Mammary epithelial cell (primary cell): ENCODE data around the gene TH.

ENCODE experiments used
- EZH2 ChIP-seq: IDR thresholded peaks from 2 replicates; pipeline ENCODE4 v1.6.1; 2012; ENCODE audit warnings: low read length, inconsistent platforms, borderline replicate concordance
- TF ChIP-seq, protein P1 (sequence below), 2 donors: IDR thresholded peaks in 1 of 2; conservative IDR thresholded peaks in 1 of 2; 2 replicates each; pipeline ENCODE4 v1.5.1; 2011 to 2012; ENCODE audit warnings: inconsistent platforms in 2 of 2, low read length in 2 of 2, mild to moderate bottlenecking in 2 of 2, control low read depth in 1 of 2, low read depth in 1 of 2; ENCODE audit not compliant: insufficient read depth in 1 of 2; ENCODE audit errors: extremely low read depth in 1 of 2

DNA sequence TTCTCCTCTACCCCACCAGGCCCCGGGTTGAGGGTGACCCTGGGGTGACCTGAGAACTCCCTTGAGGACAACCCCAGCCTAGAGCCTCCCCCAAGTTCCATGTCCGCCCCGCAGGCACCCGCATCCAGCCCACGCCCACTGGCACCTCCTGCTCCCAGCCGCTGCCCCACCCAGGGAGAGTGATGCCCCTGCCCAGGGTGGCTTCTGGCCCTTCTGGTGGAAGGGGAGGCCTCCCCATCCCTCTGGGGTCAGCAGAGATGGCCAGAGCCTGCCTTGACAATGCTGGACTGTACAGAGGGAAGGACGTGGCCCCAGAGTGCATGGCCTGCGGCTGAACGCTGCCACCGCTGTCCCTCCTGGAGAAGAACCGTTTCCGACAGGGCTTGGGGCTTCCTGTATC lies 1.1 kb upstream of the TH start:
- TF ChIP-seq, protein P1, sequence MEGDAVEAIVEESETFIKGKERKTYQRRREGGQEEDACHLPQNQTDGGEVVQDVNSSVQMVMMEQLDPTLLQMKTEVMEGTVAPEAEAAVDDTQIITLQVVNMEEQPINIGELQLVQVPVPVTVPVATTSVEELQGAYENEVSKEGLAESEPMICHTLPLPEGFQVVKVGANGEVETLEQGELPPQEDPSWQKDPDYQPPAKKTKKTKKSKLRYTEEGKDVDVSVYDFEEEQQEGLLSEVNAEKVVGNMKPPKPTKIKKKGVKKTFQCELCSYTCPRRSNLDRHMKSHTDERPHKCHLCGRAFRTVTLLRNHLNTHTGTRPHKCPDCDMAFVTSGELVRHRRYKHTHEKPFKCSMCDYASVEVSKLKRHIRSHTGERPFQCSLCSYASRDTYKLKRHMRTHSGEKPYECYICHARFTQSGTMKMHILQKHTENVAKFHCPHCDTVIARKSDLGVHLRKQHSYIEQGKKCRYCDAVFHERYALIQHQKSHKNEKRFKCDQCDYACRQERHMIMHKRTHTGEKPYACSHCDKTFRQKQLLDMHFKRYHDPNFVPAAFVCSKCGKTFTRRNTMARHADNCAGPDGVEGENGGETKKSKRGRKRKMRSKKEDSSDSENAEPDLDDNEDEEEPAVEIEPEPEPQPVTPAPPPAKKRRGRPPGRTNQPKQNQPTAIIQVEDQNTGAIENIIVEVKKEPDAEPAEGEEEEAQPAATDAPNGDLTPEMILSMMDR (conservative IDR thresholded peaks at IDR 0.05 in 1 of 2, IDR thresholded peaks at IDR 0.05 in 1 of 2; ENCODE audit: extremely low read depth in 1 of 2, insufficient read depth in 1 of 2, low read depth in 1 of 2, low read length in 2 of 2), result no peak
- no peak for TF ChIP-seq EZH2
